ENCODE data around the gene HIPK2. TPM values are rescaled to one million over a fixed set of nuclear protein-coding genes. Genes with fewer than 3 reads are reported as not detected.

HIPK2 gene
- total and polyA plus RNA-seq, 7 donors: 18.1 to 166 (median 78.5) TPM

GRCh38 chr7:139763330-139763729 lies 14.5 kb downstream of the HIPK2 start:
- Histone ChIP-seq H3K4me1 (peaks cover 81% of the 10 kb centered on the region), H3K36me3 (ENCODE audit: insufficient read depth in 1 of 2, low read depth in 1 of 2) (peaks cover 0 to 4% of the 10 kb centered on the region in 2 donors), H3K9me3 (no peaks in the 10 kb centered on the region), H3K27ac (no peak overlapping the region), H3K27me3 (ENCODE audit: insufficient read depth in 3 of 3, low read length in 2 of 3) (no peaks in the 10 kb centered on the region), H3K4me3 (no peak overlapping the region)
- intact Hi-C loops (cut with DNase I): no loop called here
- DNase-seq (no peak), ATAC-seq (peak in 1 of 4 donors; percentile 7)
- WGBS, 3 donors: 37 to 61% (median 56%) methylated on average over 10 of the region's 10 CpGs
- no peak for TF ChIP-seq CTCF (IDR thresholded peaks at IDR 0.05)

- intact Hi-C loops (cut with DNase I): no loop called here
- Histone ChIP-seq H3K4me1 (peaks cover 78% of the 10 kb centered on the region), H3K9me3 (no peaks in the 10 kb centered on the region), H3K27ac (no peak overlapping the region), H3K4me3 (no peak overlapping the region), H3K27me3 (ENCODE audit: insufficient read depth in 3 of 3, low read length in 2 of 3) (no peaks in the 10 kb centered on the region), H3K36me3 (ENCODE audit: insufficient read depth in 1 of 2, low read depth in 1 of 2) (peaks cover 0 to 4% of the 10 kb centered on the region in 2 donors)
- TF ChIP-seq CTCF (IDR thresholded peaks at IDR 0.05): no peak
- DNase-seq: no peak
- peak in 3 of 4 donors; percentile 9 to 43 (median 42) for ATAC-seq
- WGBS, 3 donors: 59 to 71% (median 64%) methylated on average over 2 of the region's 2 CpGs
Measured at GRCh38 chr7:139762886-139763285, 14.9 kb downstream of the HIPK2 start.

GRCh38 chr7:139758388-139758787 lies 19.4 kb downstream of the HIPK2 start:
- H3K27ac ChIP-seq: no peak overlapping the region
- H3K9me3 ChIP-seq: no peaks in the 10 kb centered on the region
- ATAC-seq: no peak
- no peaks in the 10 kb centered on the region for H3K27me3 ChIP-seq (ENCODE audit: insufficient read depth in 3 of 3, low read length in 2 of 3)
- intact Hi-C loops (cut with DNase I): no loop called here
- H3K4me1 ChIP-seq: peaks cover 71% of the 10 kb centered on the region
- no peak for DNase-seq
- no peak for TF ChIP-seq CTCF (IDR thresholded peaks at IDR 0.05)
- 85 to 91% (median 88%) methylated on average over 8 of the region's 8 CpGs for WGBS, 3 donors
- no peaks in the 10 kb centered on the region for H3K36me3 ChIP-seq (ENCODE audit: insufficient read depth in 1 of 2, low read depth in 1 of 2)
- no peak overlapping the region for H3K4me3 ChIP-seq

GRCh38 chr7:139757968-139758367 lies 19.8 kb downstream of the HIPK2 start:
- intact Hi-C loops (cut with DNase I): no loop called here
- 70 to 85% (median 74%) methylated on average over 2 of the region's 2 CpGs for WGBS, 3 donors
- H3K27me3 ChIP-seq (ENCODE audit: insufficient read depth in 3 of 3, low read length in 2 of 3): no peaks in the 10 kb centered on the region
- H3K9me3 ChIP-seq: no peaks in the 10 kb centered on the region
- DNase-seq (no peak), ATAC-seq (no peak)
- no peak overlapping the region for H3K4me3 ChIP-seq
- no peaks in the 10 kb centered on the region for H3K36me3 ChIP-seq (ENCODE audit: insufficient read depth in 1 of 2, low read depth in 1 of 2)
- H3K4me1 ChIP-seq: peaks cover 72% of the 10 kb centered on the region
- no peak for TF ChIP-seq CTCF (IDR thresholded peaks at IDR 0.05)
- H3K27ac ChIP-seq: no peak overlapping the region

- WGBS, 3 donors: 33 to 52% (median 44%) methylated on average over 11 of the region's 11 CpGs
- peak overlapping the region; percentile 74 for H3K27ac ChIP-seq
- peaks cover 79% of the 10 kb centered on the region for H3K4me1 ChIP-seq
- DNase-seq (no peak), ATAC-seq (peak; percentile 23 to 58 (median 42))
- no peaks in the 10 kb centered on the region for H3K27me3 ChIP-seq (ENCODE audit: insufficient read depth in 3 of 3, low read length in 2 of 3)
- H3K36me3 ChIP-seq (ENCODE audit: insufficient read depth in 1 of 2, low read depth in 1 of 2): no peaks in the 10 kb centered on the region
- no peak for TF ChIP-seq CTCF (IDR thresholded peaks at IDR 0.05)
- intact Hi-C loops (cut with DNase I): no loop called here
- H3K9me3 ChIP-seq: no peaks in the 10 kb centered on the region
- peak overlapping the region; percentile 31 for H3K4me3 ChIP-seq
Measured at GRCh38 chr7:139753693-139754111, 24.1 kb downstream of the HIPK2 start.

Measured in psoas muscle (tissue), 8 donors.